Keratinocyte (primary cell): ENCODE data around the gene DUSP7. TPM values are rescaled to one million over a fixed set of nuclear protein-coding genes. Genes with fewer than 3 reads are reported as not detected.

Source experiments
- DNase-seq: peaks from one replicate; pipeline ENCODE4 v3.0.0-alpha.2; 2011; ENCODE audit warnings: low read depth, missing footprints, low spot score
- FAIRE-seq: peaks from 2 replicates; lab custom pipeline; 2011; peaks lifted over from hg19 to GRCh38; lab: Jason Lieb, UNC
- H2AFZ ChIP-seq: 2 replicates; pipeline ENCODE4 v1.6.0; 2012; ENCODE audit warnings: low read length, control low read depth, inconsistent platforms; ENCODE audit not compliant: control insufficient read depth
- H3K27ac ChIP-seq: 2 replicates; pipeline ENCODE4 v1.5.1; 2011; ENCODE audit warnings: low read length; ENCODE audit not compliant: control insufficient read depth, insufficient read depth
- H3K27me3 ChIP-seq: 3 replicates; pipeline ENCODE4 v1.6.0; 2011; ENCODE audit warnings: low read length; ENCODE audit not compliant: control insufficient read depth, insufficient read depth; ENCODE audit errors: extremely low read depth
- H3K36me3 ChIP-seq, 2 experiments: 2 replicates in 1 of 2; 3 replicates in 1 of 2; pipeline ENCODE4 v1.5.1; 2011; ENCODE audit warnings: low read length in 2 of 2, mild to moderate bottlenecking in 1 of 2; ENCODE audit not compliant: control insufficient read depth in 2 of 2, insufficient read depth in 2 of 2; ENCODE audit errors: extremely low read depth in 1 of 2
- H3K4me1 ChIP-seq: 3 replicates; pipeline ENCODE4 v1.5.1; 2011; ENCODE audit warnings: low read length; ENCODE audit not compliant: control insufficient read depth, insufficient read depth; ENCODE audit errors: extremely low read depth
- H3K4me2 ChIP-seq: 3 replicates; pipeline ENCODE4 v1.6.0; 2011; ENCODE audit warnings: low read depth, low read length; ENCODE audit not compliant: control insufficient read depth, insufficient read depth; ENCODE audit errors: extremely low read depth
- H3K4me3 ChIP-seq, 3 experiments: fragments of 200-600 bp in 1 of 3; sonication (generic) in 1 of 3; 2 replicates in 2 of 3; 3 replicates in 1 of 3; pipeline ENCODE4 v1.5.1; 2011 to 2016; ENCODE audit warnings: low read length in 3 of 3, mild to moderate bottlenecking in 3 of 3, control low read depth in 2 of 3, inconsistent platforms in 1 of 3, low read depth in 1 of 3, mixed read lengths in 1 of 3, mixed run types in 1 of 3, moderate library complexity in 1 of 3; ENCODE audit not compliant: control insufficient read depth in 2 of 3, insufficient read depth in 2 of 3; ENCODE audit errors: extremely low read depth in 1 of 3
- H3K79me2 ChIP-seq: 2 replicates; pipeline ENCODE4 v1.6.0; 2012; ENCODE audit warnings: low read length; ENCODE audit not compliant: control insufficient read depth, insufficient read depth
- H3K9ac ChIP-seq: 3 replicates; pipeline ENCODE4 v1.6.0; 2011; ENCODE audit warnings: low read length; ENCODE audit not compliant: control insufficient read depth, insufficient read depth; ENCODE audit errors: extremely low read depth
- H3K9me1 ChIP-seq: 3 replicates; pipeline ENCODE4 v1.6.0; 2011; ENCODE audit warnings: low read length; ENCODE audit not compliant: control insufficient read depth, insufficient read depth; ENCODE audit errors: extremely low read depth
- H3K9me3 ChIP-seq: 2 replicates; pipeline ENCODE4 v1.5.1; 2012; ENCODE audit warnings: low read depth, low read length; ENCODE audit not compliant: control insufficient read depth
- H4K20me1 ChIP-seq: 3 replicates; pipeline ENCODE4 v1.6.0; 2011; ENCODE audit warnings: low read length; ENCODE audit not compliant: control insufficient read depth, insufficient read depth; ENCODE audit errors: extremely low read depth
- CTCF ChIP-seq, 3 experiments: IDR thresholded peaks in 1 of 3; conservative IDR thresholded peaks in 1 of 3; optimal IDR thresholded peaks in 1 of 3; 2 replicates in 2 of 3; 3 replicates in 1 of 3; pipeline versions ENCODE3 to v1.5.1; 2011; ENCODE audit warnings: low read length in 3 of 3, mild to moderate bottlenecking in 3 of 3, moderate library complexity in 2 of 3, control low read depth in 1 of 3, inconsistent platforms in 1 of 3; ENCODE audit not compliant: insufficient read depth in 2 of 3; ENCODE audit errors: extremely low read depth in 1 of 3
- EZH2 ChIP-seq: IDR thresholded peaks from one replicate; pipeline ENCODE4 v1.6.1; 2012; ENCODE audit warnings: inconsistent platforms, mild to moderate bottlenecking, low read length, moderate library complexity
- dilution Hi-C: fragments of 300-500 bp; cut with MboI; formaldehyde crosslinking; loops from one replicate; pipeline ENCODE4 v1.7.0; 2020; ENCODE audit warnings: low sequenced_read_pairs; ENCODE audit not compliant: extremely low pct_ligation_motif_present
- polyA plus RNA-seq, 5 experiments: library from polyadenylated mRNA; depleted of rRNA in 3 of 5; stranded (reverse) in 3 of 5; stranded (forward) in 1 of 5; unstranded in 1 of 5; fragments of >200 nt; gene quantifications; 1 replicate in 1 of 5; 2 replicates in 3 of 5; 3 replicates in 1 of 5; pipeline versions ENCODE4 v1.2.1 to v1.2.3, GENCODE V29; 2011 to 2012; ENCODE audit warnings: missing spikeins in 2 of 5, low read depth in 1 of 5, low replicate concordance in 1 of 5

Gene DUSP7
- polyA plus RNA-seq, 1 donor (not counting 4 experiments of a cell fraction or from before 2014, with no cell fraction given): 103 TPM

GRCh38 chr3:52088445-52089367 lies 32.3 kb upstream of the DUSP7 start:
- Histone ChIP-seq H3K4me3 (no peak overlapping the region), H3K4me1 (peaks cover 8% of the 10 kb centered on the region), H3K27me3 (no peaks in the 10 kb centered on the region), H3K9me3 (no peaks in the 10 kb centered on the region), H3K9ac (no peak overlapping the region), H4K20me1 (no peaks in the 10 kb centered on the region), H3K9me1 (no peaks in the 10 kb centered on the region), H3K4me2 (no peak overlapping the region), H3K36me3 (peaks cover under 1 to 4% of the 10 kb centered on the region in 2 experiments), H3K79me2 (no peaks in the 10 kb centered on the region), H3K27ac (no peak overlapping the region), H2AFZ (no peak overlapping the region)
- DNase-seq: no peak
- TF ChIP-seq EZH2: no peak
- dilution Hi-C loops: no loop called here
- FAIRE-seq: no peak

GRCh38 chr3:52087731-52088130 lies 31.4 kb upstream of the DUSP7 start:
- peaks cover 8% of the 10 kb centered on the region for H3K4me1 ChIP-seq
- FAIRE-seq (no peak), DNase-seq (no peak)
- dilution Hi-C loops: no loop called here
- no peaks in the 10 kb centered on the region for H3K27me3 ChIP-seq
- H4K20me1 ChIP-seq: no peaks in the 10 kb centered on the region
- no peaks in the 10 kb centered on the region for H3K9me1 ChIP-seq
- TF ChIP-seq CTCF (optimal IDR thresholded peaks at IDR 0.05 in 1 of 3, IDR thresholded peaks at IDR 0.05 in 1 of 3, conservative IDR thresholded peaks at IDR 0.05 in 1 of 3; ENCODE audit: extremely low read depth in 1 of 3, insufficient read depth in 2 of 3, low read length in 3 of 3): no peak
- no peak for TF ChIP-seq EZH2
- H3K4me2 ChIP-seq: no peak overlapping the region
- peaks cover 0 to 3% of the 10 kb centered on the region in 2 experiments for H3K36me3 ChIP-seq
- H3K9me3 ChIP-seq: no peaks in the 10 kb centered on the region
- H3K9ac ChIP-seq: no peak overlapping the region
- H3K79me2 ChIP-seq: no peaks in the 10 kb centered on the region
- no peak overlapping the region for H3K27ac ChIP-seq
- H3K4me3 ChIP-seq: no peak overlapping the region
- H2AFZ ChIP-seq: no peak overlapping the region
